HS-5 (cell line): ENCODE data around the gene TUBGCP6.

Source experiments
- DNase-seq: peaks from one replicate; pipeline ENCODE4 v3.0.0-alpha.2; 2012; ENCODE audit warnings: low read depth

The TUBGCP6 gene

GRCh38 chr22:50262973-50263617 lies 18.3 kb upstream of the TUBGCP6 start:
- no peak for DNase-seq

GRCh38 chr22:50262460-50262911 lies 17.7 kb upstream of the TUBGCP6 start:
- no peak for DNase-seq

DNA sequence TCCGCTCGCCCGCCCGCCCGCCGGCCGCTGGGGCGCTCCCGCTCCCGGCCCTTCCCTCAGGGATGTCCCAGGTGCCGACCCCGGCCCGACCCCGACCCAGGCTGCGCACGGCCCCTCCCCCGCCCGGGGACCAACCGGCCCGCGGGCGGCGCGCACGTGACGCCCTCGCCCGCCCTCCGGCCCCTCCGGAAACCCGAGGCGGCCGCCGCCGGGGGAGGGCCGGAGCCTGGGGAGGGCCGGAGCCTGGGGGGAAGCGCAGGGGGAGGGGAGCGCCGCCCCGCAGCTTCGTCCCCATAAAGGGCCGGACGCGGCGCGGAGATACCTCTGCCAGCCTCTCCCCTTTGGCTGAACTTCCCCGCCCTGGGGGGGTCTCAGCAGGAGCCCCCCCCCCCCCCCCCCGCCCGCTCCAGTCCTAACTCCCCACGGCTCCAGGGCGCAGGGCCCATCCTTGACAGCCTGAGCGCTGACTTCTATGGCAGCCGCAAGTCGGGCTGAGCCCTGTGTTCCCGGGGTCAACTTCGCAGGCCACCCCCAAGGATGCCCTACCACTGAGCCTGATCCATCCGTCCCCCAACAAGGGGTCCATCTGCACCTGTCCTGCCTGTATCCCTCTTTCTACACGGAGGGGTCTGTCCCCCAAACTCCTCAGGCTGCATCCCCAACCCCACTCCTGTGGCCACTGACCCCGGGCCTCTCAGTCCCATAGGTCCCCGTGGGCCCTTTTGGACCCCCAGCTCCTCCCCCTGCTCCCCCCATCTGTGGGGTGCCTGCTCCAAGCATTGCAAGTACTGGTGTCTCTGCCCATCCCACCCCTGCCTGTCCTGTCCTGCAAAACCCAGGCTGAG lies 17.0 kb upstream of the TUBGCP6 start, which contains the start of gene MAPK12:
MAPK12 (minus strand) TSS at position 69 of the 845 bp plus-strand sequence. CDS start 174 bp downstream, outside the sequence.
- no peak for DNase-seq

- DNase-seq, result no peak
Observed at GRCh38 chr22:50260801-50261614, 16.2 kb upstream of the TUBGCP6 start.

DNA sequence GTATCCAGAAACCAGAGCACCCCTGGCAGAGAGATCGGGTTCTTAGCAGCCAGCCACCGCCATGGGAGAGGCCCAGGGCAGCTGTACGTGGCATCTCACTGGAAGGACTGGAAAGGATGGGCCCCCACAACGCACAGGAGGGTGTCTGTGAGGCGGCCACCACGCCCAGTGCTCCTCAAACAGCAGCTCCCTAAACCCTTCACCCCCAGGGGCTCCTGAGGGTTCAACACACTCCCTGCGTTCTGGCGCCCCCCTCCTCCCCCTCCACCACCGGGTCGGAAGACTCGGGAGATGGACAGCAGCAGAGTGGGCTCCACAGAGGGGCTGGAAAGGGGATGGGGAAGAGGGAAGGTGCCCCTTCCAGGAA lies 15.6 kb upstream of the TUBGCP6 start:
- DNase-seq, result no peak

DNA sequence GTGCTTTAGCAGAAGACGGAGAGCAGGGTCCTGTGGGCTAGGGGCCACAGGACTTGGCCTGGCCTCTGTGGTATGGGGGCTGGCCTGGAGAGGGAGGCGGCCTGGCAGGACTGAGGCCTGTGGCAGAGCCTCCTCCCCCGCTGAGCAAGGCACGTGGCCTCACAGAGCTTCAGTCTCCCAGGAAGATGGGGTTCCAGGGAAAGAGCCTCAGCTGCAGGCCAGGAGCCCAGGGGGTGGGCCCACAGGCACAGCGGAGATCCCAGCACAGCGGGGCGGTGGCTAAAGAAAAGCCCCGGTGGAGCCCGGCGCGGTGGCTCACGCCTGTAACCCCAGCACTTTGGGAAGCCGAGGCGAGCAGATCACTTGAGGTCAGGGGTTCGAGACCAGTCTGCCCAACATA lies 14.5 kb upstream of the TUBGCP6 start:
- no peak for DNase-seq

DNA sequence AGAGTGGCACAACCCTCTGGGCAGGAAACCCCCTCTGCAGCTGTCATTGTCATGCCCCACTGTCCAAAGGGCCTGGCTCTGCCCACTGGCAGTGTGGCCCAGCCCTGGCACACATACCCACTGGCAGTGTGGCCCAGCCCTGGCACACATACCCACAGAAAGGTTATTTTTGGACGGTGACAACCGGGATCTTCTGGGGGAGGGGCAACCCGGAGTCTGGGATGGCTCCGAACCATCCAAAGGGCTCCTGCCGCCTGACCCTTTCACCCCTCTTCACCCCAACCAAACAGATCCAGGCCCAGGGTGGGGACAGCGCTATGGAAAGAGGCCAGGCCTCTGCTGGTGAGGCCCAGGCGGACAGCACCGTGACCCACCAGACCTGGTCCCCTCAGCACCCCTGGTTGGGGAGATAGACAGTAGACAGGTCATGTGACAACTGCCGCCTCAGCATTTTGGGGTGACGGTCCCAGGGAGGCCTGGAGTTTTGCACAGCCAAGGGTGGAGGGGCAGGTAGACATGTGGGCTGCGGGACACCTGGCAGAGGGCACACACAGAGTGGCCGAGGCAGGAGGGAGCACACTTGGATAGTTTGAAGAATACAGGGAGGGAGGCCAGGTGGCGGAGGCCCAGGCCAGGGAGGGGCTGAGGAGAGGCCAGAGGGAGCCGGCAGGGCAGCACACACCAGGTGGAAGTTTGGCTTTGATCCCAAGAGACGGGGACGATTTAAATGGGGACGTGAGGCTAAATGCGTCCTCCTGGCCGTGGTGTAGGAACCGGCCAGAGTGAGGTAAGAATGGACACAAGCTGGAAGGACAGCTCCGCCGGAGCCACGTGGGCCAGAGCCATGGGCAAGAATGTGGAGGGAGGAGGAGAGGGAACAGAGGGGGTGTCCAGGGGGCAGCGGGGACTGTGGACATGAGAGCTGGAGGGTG lies 13.8 kb upstream of the TUBGCP6 start:
- no peak for DNase-seq

- no peak for DNase-seq
Observed at GRCh38 chr22:50257451-50258360, 12.9 kb upstream of the TUBGCP6 start.

GRCh38 chr22:50257041-50257440 lies 12.2 kb upstream of the TUBGCP6 start:
- DNase-seq, result no peak

- no peak for DNase-seq
Observed at GRCh38 chr22:50256258-50256862, 11.5 kb upstream of the TUBGCP6 start.

DNA sequence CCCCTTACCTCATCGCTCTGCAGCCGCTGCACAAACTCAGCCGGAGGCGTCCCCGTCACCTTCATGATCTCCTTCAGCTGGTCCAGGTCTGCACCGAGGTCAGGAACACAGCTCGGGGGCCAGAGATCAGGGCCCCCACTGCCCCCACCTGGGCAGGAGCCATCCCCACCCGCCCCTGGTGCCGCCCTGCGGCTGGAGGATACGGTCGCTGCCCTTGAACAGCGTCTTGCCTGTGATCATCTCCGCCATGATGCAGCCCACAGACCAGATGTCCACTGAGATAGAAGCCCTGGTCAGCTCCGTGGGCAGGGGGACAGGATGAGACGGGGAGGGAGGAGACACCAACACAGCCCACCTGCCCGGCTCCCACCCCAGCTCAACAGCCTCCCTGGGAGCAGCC lies 10.8 kb upstream of the TUBGCP6 start:
- no peak for DNase-seq

DNA sequence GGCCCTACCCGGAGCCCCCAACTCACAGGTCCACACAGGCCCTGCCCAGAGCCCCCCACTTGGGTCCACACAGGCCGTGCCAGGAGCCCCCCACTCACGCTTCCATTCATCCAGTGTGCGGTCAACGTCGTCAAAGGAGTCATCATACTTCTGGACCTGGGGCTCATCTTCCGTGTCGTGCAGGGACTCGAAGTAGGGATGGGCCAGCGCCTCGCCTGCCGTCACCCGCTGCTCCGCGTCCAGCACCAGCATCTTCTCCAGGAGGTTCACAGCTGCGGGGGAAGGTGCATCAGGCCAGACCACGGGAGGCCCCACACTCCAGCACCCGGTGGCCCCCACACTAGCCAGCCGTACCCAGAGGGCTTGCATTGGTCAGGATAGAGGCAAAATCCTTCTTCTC lies 10.3 kb upstream of the TUBGCP6 start:
- no peak for DNase-seq

GRCh38 chr22:50253941-50254340 lies 9.1 kb upstream of the TUBGCP6 start:
- DNase-seq, result no peak

DNA sequence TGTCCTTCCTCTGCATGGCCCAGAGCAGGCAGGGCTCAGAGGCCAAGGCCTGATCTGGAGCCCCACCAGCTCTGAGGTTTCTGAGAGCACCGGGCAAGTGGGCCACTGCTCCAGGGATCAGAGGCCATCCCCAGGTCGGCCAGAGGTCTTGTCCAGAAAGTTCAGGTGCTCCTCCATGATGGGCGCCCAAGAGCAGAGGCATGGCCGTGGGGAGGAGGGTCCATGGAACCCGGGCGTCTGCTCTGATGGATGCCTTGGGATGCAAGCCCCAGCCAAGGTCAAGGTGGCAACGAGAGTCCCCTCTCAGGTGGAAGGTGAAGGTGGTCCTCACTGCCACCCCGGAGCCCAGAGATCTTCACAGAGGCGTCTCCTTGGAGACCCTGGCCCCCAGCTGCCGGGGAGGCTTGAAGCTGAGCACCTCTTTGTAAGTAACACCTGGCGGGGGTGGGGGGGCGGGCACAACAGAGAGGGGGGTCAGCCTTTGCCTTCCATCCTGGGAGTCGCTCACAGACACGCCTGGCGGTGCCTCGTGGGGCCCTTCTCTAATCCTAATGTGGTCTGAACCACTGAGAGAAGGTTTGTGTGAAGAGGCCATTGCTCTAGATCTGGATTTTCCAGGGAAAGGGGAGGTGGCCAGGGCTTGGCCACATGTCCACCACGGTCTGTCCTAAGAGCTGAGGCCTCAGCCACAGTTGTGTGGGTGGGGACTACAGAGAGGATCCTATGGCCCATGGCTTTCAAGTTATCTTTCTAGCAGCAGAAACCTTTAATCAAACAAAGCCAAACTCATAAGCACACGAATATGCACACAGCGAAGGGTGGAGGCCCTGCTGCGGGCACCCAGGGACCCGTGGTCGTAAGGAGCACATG lies 8.5 kb upstream of the TUBGCP6 start:
- DNase-seq, result no peak

GRCh38 chr22:50252082-50253045 lies 7.5 kb upstream of the TUBGCP6 start:
- DNase-seq, result no peak

DNA sequence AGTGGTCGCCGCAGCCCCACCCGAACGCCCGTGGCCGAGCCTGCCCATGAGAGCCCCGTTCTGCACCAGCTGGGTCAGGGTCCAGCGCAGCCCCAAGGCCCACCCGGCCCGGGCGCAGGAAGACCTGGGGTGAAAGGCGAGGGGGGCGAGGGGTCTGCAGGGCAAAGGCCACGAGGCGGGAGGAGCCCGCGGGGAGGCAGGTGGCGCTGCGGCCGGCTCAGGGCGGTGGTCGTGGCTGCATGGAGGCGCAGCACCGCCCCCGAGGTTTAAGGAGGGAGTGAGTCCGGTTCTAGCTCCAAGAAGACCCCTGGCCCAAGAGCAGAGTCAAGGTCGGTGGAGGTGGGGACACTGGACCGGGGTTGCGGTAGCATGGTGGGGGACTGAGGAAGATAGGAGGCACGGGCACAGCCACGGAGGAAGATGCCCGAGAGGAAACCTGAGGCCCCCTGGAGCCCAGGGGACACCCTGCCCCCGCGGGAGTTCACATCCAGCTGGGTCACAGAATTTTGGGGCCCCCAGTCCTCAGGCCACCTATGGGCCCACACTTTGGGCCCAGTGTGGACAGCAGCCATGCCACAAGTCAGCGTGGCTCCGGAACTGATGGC lies 6.8 kb upstream of the TUBGCP6 start:
- DNase-seq, result no peak
